Testis (tissue), 2 donors: ENCODE data around the gene CRIM1.

Experiments
- CTCF ChIP-seq, 3 experiments: fragments of 450-650 bp in 2 of 3; fragments of 200-600 bp in 1 of 3; sonication (generic) in 1 of 3; IDR thresholded peaks; one replicate each; pipeline ENCODE4 v1.5.1; 2016 to 2019; ENCODE audit warnings: antibody characterized with exemption in 3 of 3, mild to moderate bottlenecking in 2 of 3, moderate library complexity in 1 of 3
- POLR2A ChIP-seq: fragments of 450-650 bp; IDR thresholded peaks from one replicate; pipeline ENCODE4 v1.6.1; 2017; ENCODE audit warnings: antibody characterized with exemption, mild to moderate bottlenecking, moderate library complexity

GRCh38 chr2:36477746-36478145 lies 122.2 kb downstream of the CRIM1 start:
- TF ChIP-seq CTCF (IDR thresholded peaks at IDR 0.05) = no peak
- TF ChIP-seq POLR2A = no peak
